Stimulated activated CD8-positive, alpha-beta memory T cell treated with anti-CD3 and anti-CD28 coated beads, Interleukin-12 subunit alpha, Interleukin-12 subunit beta, amount 100 ng/mL, for 24 hours (primary cell): ENCODE data around the gene SATB2.

Source experiments
- DNase-seq: peaks from one replicate; pipeline ENCODE4 v3.0.0-alpha.2; 2020; ENCODE audit errors: extremely low read depth

SATB2 gene

GRCh38 chr2:199465988-199466691, 8.4 kb upstream of the SATB2 start:
- DNase-seq, result no peak

GRCh38 chr2:199465390-199465789, 7.7 kb upstream of the SATB2 start:
- DNase-seq, result no peak

GRCh38 chr2:199464606-199465352, 7.0 kb upstream of the SATB2 start:
- no peak for DNase-seq

GRCh38 chr2:199463708-199464605, 6.2 kb upstream of the SATB2 start:
- no peak for DNase-seq

- DNase-seq, result no peak
Measured at GRCh38 chr2:199462956-199463692, 5.4 kb upstream of the SATB2 start.

- DNase-seq, result no peak
Measured at GRCh38 chr2:199462347-199462955, 4.7 kb upstream of the SATB2 start.

- no peak for DNase-seq
Measured at GRCh38 chr2:199461711-199462346, 4.1 kb upstream of the SATB2 start.

GRCh38 chr2:199460846-199461710, 3.3 kb upstream of the SATB2 start:
- no peak for DNase-seq

GRCh38 chr2:199460101-199460671, 2.4 kb upstream of the SATB2 start:
- DNase-seq, result no peak

- DNase-seq, result no peak
Measured at GRCh38 chr2:199459286-199460100, 1.8 kb upstream of the SATB2 start.

GRCh38 chr2:199458806-199459285, 1.1 kb upstream of the SATB2 start:
- no peak for DNase-seq

GRCh38 chr2:199458009-199458805, 468 bp upstream of the SATB2 start:
- DNase-seq, result no peak

- DNase-seq, result no peak
Measured at GRCh38 chr2:199456383-199457146, 1.2 kb downstream of the SATB2 start.

- DNase-seq, result no peak
Measured at GRCh38 chr2:199455545-199456382, 2.0 kb downstream of the SATB2 start.

GRCh38 chr2:199455210-199455544, 2.6 kb downstream of the SATB2 start:
- DNase-seq, result no peak

- no peak for DNase-seq
Measured at GRCh38 chr2:199452991-199453379, 4.8 kb downstream of the SATB2 start.
